Thyroid gland (tissue), 4 donors: Measurements from ENCODE around the gene SPRN. TPM values are rescaled to one million over a fixed set of nuclear protein-coding genes. Genes with fewer than 3 reads are reported as not detected.

ENCODE experiments used
- DNase-seq, 2 donors: peaks; one replicate each; pipeline ENCODE4 v3.0.0-alpha.2; 2019
- H3K27ac ChIP-seq, 3 donors: fragments of 200-600 bp; sonication (generic); 1 replicate in 2 of 3; 2 replicates in 1 of 3; pipeline ENCODE4 v1.5.1; 2016 to 2019; ENCODE audit warnings: mild to moderate bottlenecking in 1 of 3, moderate library complexity in 1 of 3
- H3K27me3 ChIP-seq: fragments of 200-600 bp; sonication (generic); one replicate; pipeline ENCODE4 v1.5.1; 2019
- H3K36me3 ChIP-seq, 2 donors: fragments of 200-600 bp; sonication (generic); one replicate each; pipeline ENCODE4 v1.5.1; 2016 to 2019
- H3K4me1 ChIP-seq, 2 donors: fragments of 200-600 bp; sonication (generic); one replicate each; pipeline ENCODE4 v1.5.1; 2017 to 2019
- H3K4me3 ChIP-seq, 3 donors: fragments of 200-600 bp; sonication (generic); replicated peaks in 1 of 3; 1 replicate in 2 of 3; 2 replicates in 1 of 3; pipeline ENCODE4 v1.5.1; 2016; ENCODE audit warnings: mild to moderate bottlenecking in 1 of 3
- H3K9me3 ChIP-seq: fragments of 200-600 bp; sonication (generic); one replicate; pipeline ENCODE4 v1.5.1; 2017
- POLR2A ChIP-seq, 2 donors: fragments of 450-650 bp; IDR thresholded peaks; one replicate each; pipeline ENCODE4 v1.6.1; 2017; ENCODE audit warnings: antibody characterized with exemption in 2 of 2, mild to moderate bottlenecking in 2 of 2, moderate library complexity in 1 of 2
- WGBS, 2 donors: methylation state at CpG; one replicate each; pipeline ENCODE4 v1.1.5; 2017; 5-methylcytosine and 5-hydroxymethylcytosine counted together
- intact Hi-C: fragments of 100-400 bp; cut with DNase I; formaldehyde crosslinking; loops from one replicate; pipeline ENCODE4 v1.15.1; 2023
- total RNA-seq, 4 donors: library from RNA; depleted of rRNA; stranded (reverse); fragments of >200 nt; gene quantifications; one replicate each; pipeline ENCODE4 v1.2.3, GENCODE V29; 2016
- TF ChIP-seq, protein P1 (sequence below), 6 experiments: fragments of 200-600 bp in 3 of 6; fragments of 450-650 bp in 3 of 6; sonication (generic) in 3 of 6; IDR thresholded peaks; one replicate each; pipeline ENCODE4 v1.5.1; 2016 to 2019; ENCODE audit warnings: antibody characterized with exemption in 6 of 6, mild to moderate bottlenecking in 2 of 6, inconsistent platforms in 1 of 6, moderate library complexity in 1 of 6

SPRN gene
- total RNA-seq, 4 donors from 2014 or later: 0.15 TPM; not detected in 3

DNA sequence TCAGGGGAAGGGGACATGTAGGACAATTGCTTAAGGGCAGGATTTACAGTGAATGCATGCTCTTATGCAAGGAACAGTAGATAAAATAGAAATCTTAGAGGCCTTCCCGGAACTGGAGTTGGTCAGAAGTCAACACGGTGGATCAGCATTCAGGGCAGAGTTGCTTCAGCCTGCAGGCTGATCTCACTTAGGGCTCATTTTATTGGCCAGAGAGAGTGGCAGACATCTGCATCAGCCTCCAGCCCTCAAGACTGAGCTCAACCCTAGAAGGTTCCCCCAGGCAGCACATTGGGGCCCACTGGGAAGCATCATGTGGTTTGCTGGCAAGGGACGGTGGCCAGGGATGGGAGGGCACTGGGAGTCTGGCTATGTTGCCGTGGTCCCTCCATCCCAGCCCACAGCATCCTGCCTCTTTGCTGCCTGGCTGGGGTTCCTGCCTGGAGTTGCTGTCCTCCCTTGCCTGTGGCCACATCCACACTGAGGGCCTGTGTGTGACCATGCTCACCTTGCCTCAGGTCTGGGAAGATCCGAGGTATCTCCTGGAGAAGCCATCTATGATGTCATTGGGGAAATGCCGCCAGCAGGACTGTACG lies 42.4 kb upstream of the SPRN start:
- Histone ChIP-seq H3K27me3 (no peaks in the 10 kb centered on the region), H3K4me3 (no peak overlapping the region), H3K36me3 (no peaks in the 10 kb centered on the region), H3K4me1 (no peaks in the 10 kb centered on the region), H3K9me3 (no peaks in the 10 kb centered on the region), H3K27ac (no peak overlapping the region)
- intact Hi-C loops: no loop called here
- TF ChIP-seq, protein P1, sequence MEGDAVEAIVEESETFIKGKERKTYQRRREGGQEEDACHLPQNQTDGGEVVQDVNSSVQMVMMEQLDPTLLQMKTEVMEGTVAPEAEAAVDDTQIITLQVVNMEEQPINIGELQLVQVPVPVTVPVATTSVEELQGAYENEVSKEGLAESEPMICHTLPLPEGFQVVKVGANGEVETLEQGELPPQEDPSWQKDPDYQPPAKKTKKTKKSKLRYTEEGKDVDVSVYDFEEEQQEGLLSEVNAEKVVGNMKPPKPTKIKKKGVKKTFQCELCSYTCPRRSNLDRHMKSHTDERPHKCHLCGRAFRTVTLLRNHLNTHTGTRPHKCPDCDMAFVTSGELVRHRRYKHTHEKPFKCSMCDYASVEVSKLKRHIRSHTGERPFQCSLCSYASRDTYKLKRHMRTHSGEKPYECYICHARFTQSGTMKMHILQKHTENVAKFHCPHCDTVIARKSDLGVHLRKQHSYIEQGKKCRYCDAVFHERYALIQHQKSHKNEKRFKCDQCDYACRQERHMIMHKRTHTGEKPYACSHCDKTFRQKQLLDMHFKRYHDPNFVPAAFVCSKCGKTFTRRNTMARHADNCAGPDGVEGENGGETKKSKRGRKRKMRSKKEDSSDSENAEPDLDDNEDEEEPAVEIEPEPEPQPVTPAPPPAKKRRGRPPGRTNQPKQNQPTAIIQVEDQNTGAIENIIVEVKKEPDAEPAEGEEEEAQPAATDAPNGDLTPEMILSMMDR (IDR thresholded peaks at IDR 0.05): no peak
- no peak for TF ChIP-seq POLR2A (IDR thresholded peaks at IDR 0.05)
- 91 to 96% methylated on average over 5 of the region's 7 CpGs for WGBS, 2 donors
- no peak for DNase-seq

DNA sequence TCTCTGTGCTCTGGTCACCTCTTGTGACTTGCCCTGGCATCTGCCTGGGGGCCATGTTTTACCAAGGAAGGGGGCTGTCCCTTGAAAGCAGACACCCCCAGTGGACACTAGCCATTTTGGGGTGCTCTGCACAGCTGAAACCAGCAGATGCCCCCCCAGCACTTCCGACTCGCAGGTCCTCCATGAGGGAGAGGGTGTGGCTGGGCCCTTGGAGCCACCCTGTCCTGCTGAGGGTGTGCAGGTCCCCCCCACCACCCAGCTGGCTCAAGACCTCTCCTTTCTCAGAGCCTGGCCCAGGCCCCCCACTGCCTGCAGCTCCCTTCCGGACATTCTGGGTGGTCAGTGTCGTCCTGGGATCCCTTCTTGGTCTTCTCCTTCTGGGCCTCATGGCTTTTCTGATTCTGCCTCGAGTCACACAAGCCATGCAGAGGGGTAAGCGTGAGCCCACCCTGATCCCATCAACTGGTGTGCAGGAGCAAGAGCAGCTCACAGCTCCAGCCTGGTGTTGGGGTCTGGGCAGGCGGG lies 41.6 kb upstream of the SPRN start:
- Histone ChIP-seq H3K4me1 (no peaks in the 10 kb centered on the region), H3K36me3 (no peaks in the 10 kb centered on the region), H3K27ac (no peak overlapping the region), H3K9me3 (no peaks in the 10 kb centered on the region), H3K27me3 (no peaks in the 10 kb centered on the region), H3K4me3 (no peak overlapping the region)
- DNase-seq: no peak
- TF ChIP-seq POLR2A (IDR thresholded peaks at IDR 0.05): no peak
- TF ChIP-seq, protein P1 (IDR thresholded peaks at IDR 0.05): no peak
- whole genome bisulfite sequencing, 2 donors: 91 to 95% methylated on average over 7 of the region's 7 CpGs
- intact Hi-C loops: no loop called here

DNA sequence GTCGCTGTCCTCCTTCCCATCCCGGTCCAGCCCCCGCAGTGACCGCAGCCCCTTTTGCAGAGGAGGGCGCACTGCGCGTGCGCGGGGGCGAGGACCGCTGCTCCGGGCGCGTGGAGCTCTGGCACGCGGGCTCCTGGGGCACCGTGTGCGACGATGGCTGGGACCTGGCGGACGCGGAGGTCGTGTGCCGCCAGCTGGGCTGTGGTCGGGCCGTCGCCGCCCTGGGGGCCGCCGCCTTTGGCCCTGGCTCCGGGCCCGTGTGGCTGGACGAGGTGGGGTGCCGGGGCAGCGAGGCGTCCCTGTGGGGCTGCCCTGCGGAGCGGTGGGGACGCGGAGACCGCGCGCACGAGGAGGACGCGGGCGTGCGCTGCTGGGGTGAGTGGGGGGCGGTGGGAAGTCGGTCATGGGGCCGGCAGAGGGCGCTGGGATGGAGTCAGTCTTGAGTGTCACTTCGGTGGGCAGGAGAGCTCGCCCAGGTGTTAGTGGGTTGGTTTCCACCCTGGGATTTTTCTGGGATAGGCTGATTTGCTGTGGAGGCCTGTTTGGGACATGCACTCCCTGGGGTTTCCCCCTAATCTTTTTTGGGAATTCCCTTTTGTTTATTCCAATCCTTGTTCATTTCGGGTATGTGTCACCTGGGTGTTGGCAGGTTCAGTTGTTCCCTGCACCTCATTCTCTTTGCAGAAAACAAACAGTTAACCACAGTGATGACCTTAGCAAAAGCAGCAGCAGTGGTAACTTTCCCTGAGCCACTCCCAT lies 40.9 kb upstream of the SPRN start:
- WGBS, 2 donors: 30 to 32% methylated on average over 20 to 34 of the region's 55 CpGs
- Histone ChIP-seq H3K9me3 (no peaks in the 10 kb centered on the region), H3K4me3 (no peak overlapping the region), H3K27me3 (no peaks in the 10 kb centered on the region), H3K36me3 (no peaks in the 10 kb centered on the region), H3K27ac (no peak overlapping the region), H3K4me1 (no peaks in the 10 kb centered on the region)
- DNase-seq: no peak
- TF ChIP-seq, protein P1 (IDR thresholded peaks at IDR 0.05): no peak
- TF ChIP-seq POLR2A (IDR thresholded peaks at IDR 0.05): no peak
- intact Hi-C loops: no loop called here

DNA sequence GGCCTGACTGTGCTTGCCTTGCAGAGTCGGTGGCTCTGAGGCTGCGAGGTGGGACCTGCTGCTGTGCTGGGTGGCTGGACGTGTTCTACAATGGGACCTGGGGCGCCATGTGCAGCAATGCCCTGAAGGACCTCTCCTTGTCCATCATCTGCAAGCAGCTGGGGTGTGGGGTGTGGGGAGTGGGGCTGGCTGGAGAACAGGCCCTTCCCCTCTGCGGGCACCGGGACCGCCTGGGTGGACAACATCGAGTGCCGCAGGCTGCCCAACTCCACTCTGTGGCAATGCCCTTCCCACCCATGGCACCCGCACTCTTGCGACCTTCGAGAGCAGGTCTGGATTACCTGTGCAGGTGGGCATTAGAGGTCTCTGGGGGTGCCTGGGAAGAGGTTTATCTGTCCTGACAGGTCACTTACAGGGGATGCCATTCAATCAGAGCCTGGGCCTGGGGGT lies 40.2 kb upstream of the SPRN start:
- H3K9me3 ChIP-seq: no peaks in the 10 kb centered on the region
- no peak for TF ChIP-seq POLR2A (IDR thresholded peaks at IDR 0.05)
- TF ChIP-seq, protein P1 (IDR thresholded peaks at IDR 0.05): no peak
- 93 to 96% methylated on average over 5 to 11 of the region's 12 CpGs for WGBS, 2 donors
- H3K4me3 ChIP-seq: no peak overlapping the region
- intact Hi-C loops: no loop called here
- no peaks in the 10 kb centered on the region for H3K4me1 ChIP-seq
- no peak for DNase-seq
- no peaks in the 10 kb centered on the region for H3K36me3 ChIP-seq
- no peak overlapping the region for H3K27ac ChIP-seq
- H3K27me3 ChIP-seq: no peaks in the 10 kb centered on the region
